Measurements from ENCODE around the gene HIVEP1. TPM values are rescaled to one million over a fixed set of nuclear protein-coding genes. Genes with fewer than 3 reads are reported as not detected.
A peak's percentile ranks its signal among the peaks of the same experiment; 100 is the strongest.

The HIVEP1 gene
- total and polyA plus RNA-seq, 2 of the 13 experiments (the other 11 are each of a cell fraction or from before 2014, with no cell fraction given) = 7.4 to 9.9 TPM

DNA sequence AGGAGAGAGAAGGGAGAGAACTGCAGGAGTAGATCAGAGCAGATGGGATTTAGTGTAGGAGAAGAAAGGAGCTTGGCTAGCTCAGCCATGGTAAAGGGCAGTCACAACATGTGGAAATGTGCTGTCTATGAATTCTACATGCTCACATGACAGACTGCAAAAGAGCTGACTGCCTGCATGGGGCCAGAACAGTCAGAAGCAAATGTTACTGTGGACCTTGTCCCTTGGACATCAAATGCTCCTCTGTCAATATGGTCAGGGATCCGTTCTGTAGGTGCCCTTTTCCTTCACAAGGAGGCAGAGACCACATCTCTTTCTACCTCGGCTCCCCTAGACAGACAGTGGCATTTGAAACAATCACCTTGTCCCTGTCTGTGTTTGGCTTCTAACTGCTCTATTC lies 46.6 kb upstream of the HIVEP1 start:
- Histone ChIP-seq H3K4me1 (ENCODE audit: insufficient read depth, low read length) (peaks cover 10% of the 10 kb centered on the region), H3K36me3 (replicated peaks in 1 of 2; ENCODE audit: control insufficient read depth in 1 of 2, insufficient read depth in 2 of 2, low read length in 2 of 2) (no peaks in the 10 kb centered on the region), H3K9ac (ENCODE audit: insufficient read depth, low read depth, low read length) (no peak overlapping the region), H3K27ac (ENCODE audit: extremely low read length, insufficient read depth, low read length) (no peak overlapping the region), H3K4me3 (replicated peaks in 1 of 3; ENCODE audit: insufficient read depth in 1 of 3, low read depth in 2 of 3, low read length in 3 of 3) (no peak overlapping the region), H3K4me2 (ENCODE audit: low read depth, low read length) (0 out of 2 replicates have a peak overlapping the region, but pooled peaks have one; percentile 9), H2AFZ (ENCODE audit: low read length) (no peak overlapping the region), H3K9me3 (ENCODE audit: low read length) (no peaks in the 10 kb centered on the region), H3K27me3 (ENCODE audit: control insufficient read depth in 1 of 2, insufficient read depth in 2 of 2, low read length in 2 of 2) (no peaks in the 10 kb centered on the region), H3K79me2 (ENCODE audit: insufficient read depth, low read length) (no peaks in the 10 kb centered on the region), H4K20me1 (ENCODE audit: insufficient read depth, low read length) (no peaks in the 10 kb centered on the region)
- no peak for DNase-seq (ENCODE audit: low spot score)
- no TSS peak for BruUV-seq (replicated peaks)
- ChIA-PET CTCF (ENCODE audit: low intra/inter-chr PET ratio, low total read pairs) (no interaction called here), POLR2A (no interaction called here)
- intact Hi-C loops (cut with micrococcal nuclease; ENCODE audit: unreplicated experiment) (no loop called here), in situ Hi-C loops (cut with HindIII; ENCODE audit: extremely low pct_ligation_motif_present, low pct_unique_long_range_greater_than_20kb) (no loop called here)
- no peak for FAIRE-seq
- WGBS (ENCODE audit: low lambda C conversion rate) = 0% methylated on average over 2 of the region's 2 CpGs
- peak; percentile 80 for ATAC-seq
- TF ChIP-seq ZNF326 (CRISPR knock-in tag; IDR thresholded peaks at IDR 0.05; ENCODE audit: borderline replicate concordance) (no peak), RNF2 (conservative IDR thresholded peaks at IDR 0.05; ENCODE audit: low read depth) (no peak), ELF1 (CRISPR knock-in tag; IDR thresholded peaks at IDR 0.05) (no peak), ZNF761 (CRISPR knock-in tag; conservative IDR thresholded peaks at IDR 0.05) (no peak), ZKSCAN1 (IDR thresholded peaks at IDR 0.05; ENCODE audit: low read length) (0 out of 2 replicates have a peak, but pooled peaks have one; percentile 17), MAFF (IDR thresholded peaks at IDR 0.05; ENCODE audit: low read depth, low read length) (0 out of 2 replicates have a peak, but pooled peaks have one; percentile 1), ZNF567 (CRISPR knock-in tag; IDR thresholded peaks at IDR 0.05; ENCODE audit: borderline replicate concordance) (no peak), ZNF563 (CRISPR knock-in tag; IDR thresholded peaks at IDR 0.05) (no peak), BHLHE40 (IDR thresholded peaks at IDR 0.05; ENCODE audit: low read length) (peak; percentile 42; the same call in 1 of the 2 replicates), ZNF775 (CRISPR knock-in tag; IDR thresholded peaks at IDR 0.05; ENCODE audit: borderline replicate concordance) (no peak), BCL6 (CRISPR knock-in tag; IDR thresholded peaks at IDR 0.05) (peak; percentile 85), HNF4A (CRISPR knock-in tag; IDR thresholded peaks at IDR 0.05) (peak; percentile 66), ZNF382 (CRISPR knock-in tag; IDR thresholded peaks at IDR 0.05; ENCODE audit: borderline replicate concordance) (no peak), PHF5A (CRISPR knock-in tag; IDR thresholded peaks at IDR 0.05; ENCODE audit: low read depth, unreplicated experiment) (no peak), FOXA1 (IDR thresholded peaks at IDR 0.05) (no peak), FOXA1 (CRISPR knock-in tag; IDR thresholded peaks at IDR 0.05) (peak; percentile 50), ZNF121 (CRISPR knock-in tag; IDR thresholded peaks at IDR 0.05) (0 out of 2 replicates have a peak, but pooled peaks have one; percentile 24), SNRNP70 (IDR thresholded peaks at IDR 0.05; ENCODE audit: low read depth, low read length) (no peak), RARA (CRISPR knock-in tag; IDR thresholded peaks at IDR 0.05) (no peak)
- TF ChIP-seq, protein P1, sequence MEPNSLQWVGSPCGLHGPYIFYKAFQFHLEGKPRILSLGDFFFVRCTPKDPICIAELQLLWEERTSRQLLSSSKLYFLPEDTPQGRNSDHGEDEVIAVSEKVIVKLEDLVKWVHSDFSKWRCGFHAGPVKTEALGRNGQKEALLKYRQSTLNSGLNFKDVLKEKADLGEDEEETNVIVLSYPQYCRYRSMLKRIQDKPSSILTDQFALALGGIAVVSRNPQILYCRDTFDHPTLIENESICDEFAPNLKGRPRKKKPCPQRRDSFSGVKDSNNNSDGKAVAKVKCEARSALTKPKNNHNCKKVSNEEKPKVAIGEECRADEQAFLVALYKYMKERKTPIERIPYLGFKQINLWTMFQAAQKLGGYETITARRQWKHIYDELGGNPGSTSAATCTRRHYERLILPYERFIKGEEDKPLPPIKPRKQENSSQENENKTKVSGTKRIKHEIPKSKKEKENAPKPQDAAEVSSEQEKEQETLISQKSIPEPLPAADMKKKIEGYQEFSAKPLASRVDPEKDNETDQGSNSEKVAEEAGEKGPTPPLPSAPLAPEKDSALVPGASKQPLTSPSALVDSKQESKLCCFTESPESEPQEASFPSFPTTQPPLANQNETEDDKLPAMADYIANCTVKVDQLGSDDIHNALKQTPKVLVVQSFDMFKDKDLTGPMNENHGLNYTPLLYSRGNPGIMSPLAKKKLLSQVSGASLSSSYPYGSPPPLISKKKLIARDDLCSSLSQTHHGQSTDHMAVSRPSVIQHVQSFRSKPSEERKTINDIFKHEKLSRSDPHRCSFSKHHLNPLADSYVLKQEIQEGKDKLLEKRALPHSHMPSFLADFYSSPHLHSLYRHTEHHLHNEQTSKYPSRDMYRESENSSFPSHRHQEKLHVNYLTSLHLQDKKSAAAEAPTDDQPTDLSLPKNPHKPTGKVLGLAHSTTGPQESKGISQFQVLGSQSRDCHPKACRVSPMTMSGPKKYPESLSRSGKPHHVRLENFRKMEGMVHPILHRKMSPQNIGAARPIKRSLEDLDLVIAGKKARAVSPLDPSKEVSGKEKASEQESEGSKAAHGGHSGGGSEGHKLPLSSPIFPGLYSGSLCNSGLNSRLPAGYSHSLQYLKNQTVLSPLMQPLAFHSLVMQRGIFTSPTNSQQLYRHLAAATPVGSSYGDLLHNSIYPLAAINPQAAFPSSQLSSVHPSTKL (CRISPR knock-in tag; IDR thresholded peaks at IDR 0.05) = peak; percentile 49
- TF ChIP-seq, protein P2, sequence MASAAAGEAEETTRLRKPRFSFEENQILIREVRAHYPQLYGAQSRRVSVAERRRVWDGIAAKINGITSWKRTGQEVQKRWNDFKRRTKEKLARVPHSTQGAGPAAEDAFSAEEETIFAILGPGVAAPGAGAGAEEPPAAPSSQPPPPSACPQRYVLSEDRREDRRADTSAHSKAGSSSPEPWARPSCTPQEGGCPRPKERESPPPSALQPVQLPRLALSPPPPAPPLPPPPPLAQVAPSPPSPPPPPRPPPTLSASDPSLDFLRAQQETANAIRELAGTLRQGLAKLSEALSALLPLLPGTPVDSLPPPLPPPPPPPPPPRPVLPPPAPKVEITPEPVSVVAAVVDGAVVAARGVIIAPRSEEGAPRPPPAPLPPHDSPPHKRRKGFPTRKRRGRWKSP (CRISPR knock-in tag; IDR thresholded peaks at IDR 0.05) = no peak
- TF ChIP-seq, protein P3, sequence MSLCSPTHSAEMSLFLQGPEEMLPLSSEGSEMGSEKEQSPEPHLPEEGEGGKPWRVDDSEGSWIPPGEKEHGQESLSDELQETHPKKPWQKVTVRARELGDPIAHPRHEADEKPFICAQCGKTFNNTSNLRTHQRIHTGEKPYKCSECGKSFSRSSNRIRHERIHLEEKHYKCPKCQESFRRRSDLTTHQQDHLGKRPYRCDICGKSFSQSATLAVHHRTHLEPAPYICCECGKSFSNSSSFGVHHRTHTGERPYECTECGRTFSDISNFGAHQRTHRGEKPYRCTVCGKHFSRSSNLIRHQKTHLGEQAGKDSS (CRISPR knock-in tag; IDR thresholded peaks at IDR 0.05; ENCODE audit: borderline replicate concordance, low read depth) = no peak

All from HepG2 (cell line).